HEK293 (cell line): ENCODE measurements around the gene DEFB132.

ENCODE experiments used
- CTCF ChIA-PET: fragments of 350-600 bp; formaldehyde crosslinking; extraction: SDS; loops from one replicate; lab custom pipeline; 2021; ENCODE audit warnings: antibody characterized with exemption; lab: Yijun Ruan, JAX
- POLR2A ChIA-PET: fragments of 300-600 bp; formaldehyde crosslinking; extraction: SDS; loops from one replicate; lab custom pipeline; 2020; ENCODE audit warnings: antibody characterized with exemption, inconsistent platforms; lab: Yijun Ruan, JAX
- H3K27ac ChIP-seq: fragments of 200-500 bp; sonication (Bioruptor generic); 2 replicates; pipeline ENCODE4 v1.5.1; 2014; ENCODE audit warnings: low read depth, low read length, control low read depth, inconsistent platforms; ENCODE audit errors: extremely low read depth
- H3K36me3 ChIP-seq, 2 experiments: fragments of 200-500 bp in 1 of 2; sonication (Bioruptor generic) in 1 of 2; 1 replicate in 1 of 2; 2 replicates in 1 of 2; pipeline ENCODE4 v1.5.1; 2014 to 2017; ENCODE audit warnings: inconsistent platforms in 2 of 2, low read length in 2 of 2; ENCODE audit not compliant: control insufficient read depth in 2 of 2, insufficient read depth in 1 of 2
- H3K4me1 ChIP-seq: fragments of 200-500 bp; sonication (Bioruptor generic); 2 replicates; pipeline ENCODE4 v1.5.1; 2014; ENCODE audit warnings: mild to moderate bottlenecking, low read length, inconsistent platforms; ENCODE audit not compliant: control insufficient read depth, insufficient read depth
- H3K4me3 ChIP-seq: 2 replicates; pipeline ENCODE4 v1.5.1; 2011; ENCODE audit warnings: low read depth, mild to moderate bottlenecking, control low read depth, low read length, moderate library complexity
- H3K9me3 ChIP-seq: fragments of 200-500 bp; sonication (Bioruptor generic); 2 replicates; pipeline ENCODE4 v1.5.1; 2014; ENCODE audit warnings: low read depth, low read length, inconsistent platforms; ENCODE audit not compliant: control insufficient read depth, insufficient read depth
- FEZF1 ChIP-seq: fragments of 450-650 bp; formaldehyde crosslinking; IDR thresholded peaks from 2 replicates; pipeline ENCODE4 v1.5.1; 2016; ENCODE audit warnings: missing biosample characterization, missing genetic modification characterization
- SP2 ChIP-seq: fragments of 450-650 bp; formaldehyde crosslinking; IDR thresholded peaks from 2 replicates; pipeline ENCODE4 v1.5.1; 2016; ENCODE audit warnings: missing biosample characterization, missing genetic modification characterization
- ZNF561 ChIP-seq: fragments of 450-650 bp; IDR thresholded peaks from 2 replicates; pipeline ENCODE4 v1.5.1; 2018; ENCODE audit warnings: missing biosample characterization, missing genetic modification characterization, borderline replicate concordance
- ZNF707 ChIP-seq: fragments of 450-650 bp; formaldehyde crosslinking; IDR thresholded peaks from 2 replicates; pipeline ENCODE4 v1.5.1; 2016; ENCODE audit warnings: missing biosample characterization, missing genetic modification characterization
- TF ChIP-seq, protein P1 (sequence below): fragments of 450-650 bp; formaldehyde crosslinking; IDR thresholded peaks from 2 replicates; pipeline ENCODE4 v1.5.1; 2016; ENCODE audit warnings: missing biosample characterization, missing genetic modification characterization
- TF ChIP-seq, protein P2 (sequence below): fragments of 450-650 bp; formaldehyde crosslinking; IDR thresholded peaks from 2 replicates; pipeline ENCODE4 v1.5.1; 2016; ENCODE audit warnings: missing biosample characterization, missing genetic modification characterization

Gene DEFB132

DNA sequence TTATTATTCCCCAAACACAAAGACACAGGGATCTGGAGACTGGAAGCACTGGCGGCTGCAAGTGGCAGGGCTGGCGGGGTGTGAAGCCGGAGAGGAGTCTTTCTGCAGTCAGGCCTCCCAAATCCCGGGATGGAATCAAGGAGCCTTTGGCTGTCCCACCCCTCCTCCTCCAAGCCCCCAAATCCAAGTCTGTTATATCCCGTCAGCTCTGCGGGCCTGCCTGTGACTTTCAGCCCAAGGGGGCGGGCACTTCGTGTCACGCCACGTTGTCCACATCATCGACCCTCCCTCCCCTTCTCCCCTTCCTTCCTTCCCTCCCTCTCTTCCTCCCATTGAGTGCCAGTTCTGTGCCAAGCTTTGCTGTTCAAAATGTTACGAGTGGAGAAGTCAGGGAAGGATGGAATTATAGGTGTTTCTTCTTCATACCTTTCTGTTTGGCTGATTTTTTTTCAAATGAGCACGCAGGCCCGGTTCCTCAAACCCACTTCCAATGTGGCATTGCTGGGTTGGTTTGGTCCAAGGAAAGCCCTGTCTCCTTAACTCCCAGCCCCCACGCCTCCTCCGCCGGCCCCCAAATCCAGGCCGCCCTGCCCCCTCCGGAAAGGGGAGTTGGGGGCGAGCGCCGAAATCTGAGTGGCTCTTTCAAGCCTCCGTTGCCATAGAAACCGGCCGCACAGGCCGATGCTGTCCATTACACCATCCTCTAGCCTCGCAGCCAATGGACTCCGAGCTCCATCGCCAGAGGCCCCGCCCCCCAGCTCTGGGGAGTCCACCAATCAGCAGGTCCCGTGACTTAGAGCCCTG lies 52.5 kb downstream of the DEFB132 start:
- TF ChIP-seq ZNF561 (tag by site-specific recombination) (peak; percentile 95), SP2 (tag by site-specific recombination) (peak; percentile 32), FEZF1 (tag by site-specific recombination) (peak; percentile 68)
- TF ChIP-seq, protein P1, sequence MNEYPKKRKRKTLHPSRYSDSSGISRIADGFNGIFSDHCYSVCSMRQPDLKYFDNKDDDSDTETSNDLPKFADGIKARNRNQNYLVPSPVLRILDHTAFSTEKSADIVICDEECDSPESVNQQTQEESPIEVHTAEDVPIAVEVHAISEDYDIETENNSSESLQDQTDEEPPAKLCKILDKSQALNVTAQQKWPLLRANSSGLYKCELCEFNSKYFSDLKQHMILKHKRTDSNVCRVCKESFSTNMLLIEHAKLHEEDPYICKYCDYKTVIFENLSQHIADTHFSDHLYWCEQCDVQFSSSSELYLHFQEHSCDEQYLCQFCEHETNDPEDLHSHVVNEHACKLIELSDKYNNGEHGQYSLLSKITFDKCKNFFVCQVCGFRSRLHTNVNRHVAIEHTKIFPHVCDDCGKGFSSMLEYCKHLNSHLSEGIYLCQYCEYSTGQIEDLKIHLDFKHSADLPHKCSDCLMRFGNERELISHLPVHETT (tag by site-specific recombination): no peak
- TF ChIP-seq, all 188 proteins: peak for 3
- H3K4me1 ChIP-seq: peaks cover 6% of the 10 kb centered on the region
- CTCF ChIA-PET: no interaction called here
- H3K4me3 ChIP-seq: no peak overlapping the region
- H3K27ac ChIP-seq: 0 out of 2 replicates have a peak overlapping the region, but pooled peaks have one; percentile 16
- no peaks in the 10 kb centered on the region for H3K9me3 ChIP-seq
- H3K36me3 ChIP-seq: no peaks in the 10 kb centered on the region
- POLR2A ChIA-PET: no interaction called here

DNA sequence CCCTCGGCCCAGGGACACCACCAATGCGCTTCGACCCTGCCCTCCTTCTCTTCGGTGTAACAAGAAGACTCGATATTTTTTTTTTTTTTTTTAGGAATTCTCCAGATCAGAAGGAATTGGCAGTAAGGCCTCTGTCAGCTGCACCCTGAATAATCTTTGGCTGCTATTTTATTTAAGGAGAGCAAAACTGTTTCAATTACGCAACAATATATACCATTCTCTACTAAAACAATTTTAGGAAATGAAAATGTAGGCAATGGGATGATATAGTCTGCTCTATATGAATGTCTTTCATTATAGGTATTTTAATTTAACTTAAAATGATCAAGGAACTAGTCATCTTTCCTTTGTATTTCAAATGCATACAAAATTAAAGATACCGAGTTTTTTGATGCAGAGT lies 53.1 kb downstream of the DEFB132 start:
- ChIA-PET CTCF (no interaction called here), POLR2A (no interaction called here)
- H3K4me3 ChIP-seq: no peak overlapping the region

More for the DNA sequence above, 53.1 kb downstream of the DEFB132 start:
- Histone ChIP-seq H3K4me1 (peaks cover 6% of the 10 kb centered on the region), H3K36me3 (no peaks in the 10 kb centered on the region), H3K27ac (no peak overlapping the region), H3K9me3 (no peaks in the 10 kb centered on the region)
- no peak for TF ChIP-seq ZNF707 (tag by site-specific recombination)
- TF ChIP-seq, protein P2, sequence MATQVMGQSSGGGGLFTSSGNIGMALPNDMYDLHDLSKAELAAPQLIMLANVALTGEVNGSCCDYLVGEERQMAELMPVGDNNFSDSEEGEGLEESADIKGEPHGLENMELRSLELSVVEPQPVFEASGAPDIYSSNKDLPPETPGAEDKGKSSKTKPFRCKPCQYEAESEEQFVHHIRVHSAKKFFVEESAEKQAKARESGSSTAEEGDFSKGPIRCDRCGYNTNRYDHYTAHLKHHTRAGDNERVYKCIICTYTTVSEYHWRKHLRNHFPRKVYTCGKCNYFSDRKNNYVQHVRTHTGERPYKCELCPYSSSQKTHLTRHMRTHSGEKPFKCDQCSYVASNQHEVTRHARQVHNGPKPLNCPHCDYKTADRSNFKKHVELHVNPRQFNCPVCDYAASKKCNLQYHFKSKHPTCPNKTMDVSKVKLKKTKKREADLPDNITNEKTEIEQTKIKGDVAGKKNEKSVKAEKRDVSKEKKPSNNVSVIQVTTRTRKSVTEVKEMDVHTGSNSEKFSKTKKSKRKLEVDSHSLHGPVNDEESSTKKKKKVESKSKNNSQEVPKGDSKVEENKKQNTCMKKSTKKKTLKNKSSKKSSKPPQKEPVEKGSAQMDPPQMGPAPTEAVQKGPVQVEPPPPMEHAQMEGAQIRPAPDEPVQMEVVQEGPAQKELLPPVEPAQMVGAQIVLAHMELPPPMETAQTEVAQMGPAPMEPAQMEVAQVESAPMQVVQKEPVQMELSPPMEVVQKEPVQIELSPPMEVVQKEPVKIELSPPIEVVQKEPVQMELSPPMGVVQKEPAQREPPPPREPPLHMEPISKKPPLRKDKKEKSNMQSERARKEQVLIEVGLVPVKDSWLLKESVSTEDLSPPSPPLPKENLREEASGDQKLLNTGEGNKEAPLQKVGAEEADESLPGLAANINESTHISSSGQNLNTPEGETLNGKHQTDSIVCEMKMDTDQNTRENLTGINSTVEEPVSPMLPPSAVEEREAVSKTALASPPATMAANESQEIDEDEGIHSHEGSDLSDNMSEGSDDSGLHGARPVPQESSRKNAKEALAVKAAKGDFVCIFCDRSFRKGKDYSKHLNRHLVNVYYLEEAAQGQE (tag by site-specific recombination): no peak
